ENCODE results near the gene SRP54.

DNA sequence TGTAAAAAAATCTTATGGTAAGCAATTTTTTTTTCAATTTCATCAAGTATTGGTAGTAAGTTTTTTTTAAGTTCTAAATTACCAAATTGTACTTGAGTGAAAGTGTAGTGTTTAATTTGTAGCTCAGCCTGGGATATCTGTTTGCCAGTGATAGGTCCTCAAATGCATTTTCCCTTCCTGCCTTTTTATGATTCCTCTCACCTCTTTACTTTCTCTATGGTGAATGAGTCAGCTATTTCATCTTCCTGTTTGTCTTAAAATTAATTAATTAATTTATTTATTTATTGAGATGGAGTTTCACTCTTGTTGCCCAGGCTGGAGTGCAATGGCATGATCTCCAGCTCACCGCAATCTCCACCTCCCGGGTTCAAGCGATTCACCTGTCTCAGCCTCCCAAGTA lies 10.6 kb downstream of the SRP54 start:
- TF ChIP-seq, protein P1, sequence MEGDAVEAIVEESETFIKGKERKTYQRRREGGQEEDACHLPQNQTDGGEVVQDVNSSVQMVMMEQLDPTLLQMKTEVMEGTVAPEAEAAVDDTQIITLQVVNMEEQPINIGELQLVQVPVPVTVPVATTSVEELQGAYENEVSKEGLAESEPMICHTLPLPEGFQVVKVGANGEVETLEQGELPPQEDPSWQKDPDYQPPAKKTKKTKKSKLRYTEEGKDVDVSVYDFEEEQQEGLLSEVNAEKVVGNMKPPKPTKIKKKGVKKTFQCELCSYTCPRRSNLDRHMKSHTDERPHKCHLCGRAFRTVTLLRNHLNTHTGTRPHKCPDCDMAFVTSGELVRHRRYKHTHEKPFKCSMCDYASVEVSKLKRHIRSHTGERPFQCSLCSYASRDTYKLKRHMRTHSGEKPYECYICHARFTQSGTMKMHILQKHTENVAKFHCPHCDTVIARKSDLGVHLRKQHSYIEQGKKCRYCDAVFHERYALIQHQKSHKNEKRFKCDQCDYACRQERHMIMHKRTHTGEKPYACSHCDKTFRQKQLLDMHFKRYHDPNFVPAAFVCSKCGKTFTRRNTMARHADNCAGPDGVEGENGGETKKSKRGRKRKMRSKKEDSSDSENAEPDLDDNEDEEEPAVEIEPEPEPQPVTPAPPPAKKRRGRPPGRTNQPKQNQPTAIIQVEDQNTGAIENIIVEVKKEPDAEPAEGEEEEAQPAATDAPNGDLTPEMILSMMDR (IDR thresholded peaks at IDR 0.05; ENCODE audit: control extremely low read depth in 1 of 3, insufficient read depth in 1 of 3, low read depth in 1 of 3, low read length in 3 of 3) = no peak
- TF ChIP-seq POLR2AphosphoS5 (IDR thresholded peaks at IDR 0.05; ENCODE audit: low read depth, low read length) (no peak), EP300 (IDR thresholded peaks at IDR 0.05; ENCODE audit: borderline replicate concordance in 1 of 2, low read depth in 2 of 2, low read length in 2 of 2) (no peak), SUZ12 (IDR thresholded peaks at IDR 0.05; ENCODE audit: low read length) (no peak), RFX5 (IDR thresholded peaks at IDR 0.05; ENCODE audit: borderline replicate concordance, low read depth, low read length) (no peak), KDM1A (IDR thresholded peaks at IDR 0.05; ENCODE audit: borderline replicate concordance, low read length) (no peak), EZH2 (IDR thresholded peaks at IDR 0.05; ENCODE audit: low read depth, low read length, severe bottlenecking) (no peak), SP2 (IDR thresholded peaks at IDR 0.05; ENCODE audit: low read length) (no peak), EGR1 (IDR thresholded peaks at IDR 0.05; ENCODE audit: borderline replicate concordance, low read depth, low read length) (no peak), YY1 (IDR thresholded peaks at IDR 0.05; ENCODE audit: low read depth, low read length) (no peak), POLR2A (IDR thresholded peaks at IDR 0.05; ENCODE audit: control extremely low read depth in 1 of 2, low read depth in 2 of 2, low read length in 2 of 2) (no peak), MAFK (IDR thresholded peaks at IDR 0.05; ENCODE audit: low read depth, low read length) (no peak)
- TF ChIP-seq, protein P2, sequence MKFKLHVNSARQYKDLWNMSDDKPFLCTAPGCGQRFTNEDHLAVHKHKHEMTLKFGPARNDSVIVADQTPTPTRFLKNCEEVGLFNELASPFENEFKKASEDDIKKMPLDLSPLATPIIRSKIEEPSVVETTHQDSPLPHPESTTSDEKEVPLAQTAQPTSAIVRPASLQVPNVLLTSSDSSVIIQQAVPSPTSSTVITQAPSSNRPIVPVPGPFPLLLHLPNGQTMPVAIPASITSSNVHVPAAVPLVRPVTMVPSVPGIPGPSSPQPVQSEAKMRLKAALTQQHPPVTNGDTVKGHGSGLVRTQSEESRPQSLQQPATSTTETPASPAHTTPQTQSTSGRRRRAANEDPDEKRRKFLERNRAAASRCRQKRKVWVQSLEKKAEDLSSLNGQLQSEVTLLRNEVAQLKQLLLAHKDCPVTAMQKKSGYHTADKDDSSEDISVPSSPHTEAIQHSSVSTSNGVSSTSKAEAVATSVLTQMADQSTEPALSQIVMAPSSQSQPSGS (IDR thresholded peaks at IDR 0.05; ENCODE audit: low read length) = no peak

All from H1 (cell line).